H9 (cell line): ENCODE results near the gene LRP1B. TPM values are rescaled to one million over a fixed set of nuclear protein-coding genes. Genes with fewer than 3 reads are reported as not detected.

Experiments
- DNase-seq: peaks from one replicate; pipeline ENCODE4 v3.0.0-alpha.2; 2017
- H2AFZ ChIP-seq: one replicate; pipeline ENCODE4 v1.6.1; 2013; ENCODE audit warnings: mild to moderate bottlenecking, low read length, control low read depth, moderate library complexity
- H2AK5ac ChIP-seq: 2 replicates; pipeline ENCODE4 v1.6.1; 2013; ENCODE audit warnings: low read length, control low read depth, mixed read lengths; ENCODE audit not compliant: insufficient read length
- H2BK120ac ChIP-seq: one replicate; pipeline ENCODE4 v1.6.1; 2013; ENCODE audit warnings: low read depth, mild to moderate bottlenecking, low read length, control low read depth, inconsistent platforms; ENCODE audit not compliant: poor library complexity, severe bottlenecking
- H2BK12ac ChIP-seq: 2 replicates; pipeline ENCODE4 v1.6.1; 2013; ENCODE audit warnings: low read length, control low read depth, mixed read lengths, low read depth; ENCODE audit not compliant: insufficient read length
- H2BK15ac ChIP-seq: 2 replicates; pipeline ENCODE4 v1.6.1; 2013; ENCODE audit warnings: low read depth, low read length, control low read depth
- H2BK20ac ChIP-seq: one replicate; pipeline ENCODE4 v1.6.1; 2013; ENCODE audit warnings: low read depth, mild to moderate bottlenecking, low read length, control low read depth, inconsistent platforms; ENCODE audit not compliant: poor library complexity, severe bottlenecking
- H2BK5ac ChIP-seq: 2 replicates; pipeline ENCODE4 v1.6.1; 2013; ENCODE audit warnings: low read length, control low read depth, mixed read lengths; ENCODE audit not compliant: insufficient read length
- H3K14ac ChIP-seq: 2 replicates; pipeline ENCODE4 v1.6.1; 2013; ENCODE audit warnings: low read length, control low read depth; ENCODE audit not compliant: insufficient read depth
- H3K18ac ChIP-seq: 2 replicates; pipeline ENCODE4 v1.6.1; 2013; ENCODE audit warnings: low read depth, mild to moderate bottlenecking, mixed read lengths, low read length, control low read depth; ENCODE audit not compliant: insufficient read length
- H3K23ac ChIP-seq: 2 replicates; pipeline ENCODE4 v1.6.1; 2013; ENCODE audit warnings: low read length, control low read depth, mixed read lengths, low read depth; ENCODE audit not compliant: insufficient read length
- H3K23me2 ChIP-seq: 2 replicates; pipeline ENCODE4 v1.6.1; 2013; ENCODE audit warnings: low read depth, mild to moderate bottlenecking, mixed read lengths, low read length, control low read depth; ENCODE audit not compliant: insufficient read length, poor library complexity, severe bottlenecking
- H3K27ac ChIP-seq: 2 replicates; pipeline ENCODE4 v1.5.1; 2013; ENCODE audit warnings: low read length, control low read depth, mixed read lengths, low read depth; ENCODE audit not compliant: insufficient read length
- H3K27me3 ChIP-seq: 2 replicates; pipeline ENCODE4 v1.6.1; 2013; ENCODE audit warnings: low read length, control low read depth, inconsistent platforms; ENCODE audit not compliant: insufficient read depth
- H3K4ac ChIP-seq: 2 replicates; pipeline ENCODE4 v1.6.1; 2013; ENCODE audit warnings: low read depth, mild to moderate bottlenecking, control low read depth, inconsistent platforms, low read length, moderate library complexity
- H3K4me1 ChIP-seq: 2 replicates; pipeline ENCODE4 v1.6.1; 2013; ENCODE audit warnings: low read length, control low read depth, inconsistent platforms; ENCODE audit not compliant: insufficient read depth
- H3K4me2 ChIP-seq: 2 replicates; pipeline ENCODE4 v1.6.1; 2013; ENCODE audit warnings: low read length, control low read depth, mixed read lengths; ENCODE audit not compliant: insufficient read length, insufficient read depth
- H3K56ac ChIP-seq: 2 replicates; pipeline ENCODE4 v1.6.1; 2013; ENCODE audit warnings: low read depth, mild to moderate bottlenecking, mixed read lengths, low read length, control low read depth; ENCODE audit not compliant: insufficient read length
- H3K79me1 ChIP-seq: 2 replicates; pipeline ENCODE4 v1.6.1; 2013; ENCODE audit warnings: low read depth, mild to moderate bottlenecking, moderate library complexity, low read length, control low read depth, inconsistent platforms; ENCODE audit not compliant: insufficient read depth, poor library complexity, severe bottlenecking
- H3K79me2 ChIP-seq: 2 replicates; pipeline ENCODE4 v1.6.1; 2013; ENCODE audit warnings: low read length, control low read depth, inconsistent platforms; ENCODE audit not compliant: insufficient read depth
- H3K9ac ChIP-seq: 2 replicates; pipeline ENCODE4 v1.6.1; 2013; ENCODE audit warnings: low read length, control low read depth, mixed read lengths; ENCODE audit not compliant: insufficient read length; ENCODE audit errors: extremely low read depth
- H3K9me3 ChIP-seq: one replicate; pipeline ENCODE4 v1.6.1; 2013; ENCODE audit warnings: low read depth, low read length, inconsistent platforms; ENCODE audit not compliant: control insufficient read depth
- H3T11ph ChIP-seq: one replicate; pipeline ENCODE4 v1.6.1; 2013; ENCODE audit warnings: mild to moderate bottlenecking, low read length, control low read depth, inconsistent platforms
- H4K20me1 ChIP-seq: one replicate; pipeline ENCODE4 v1.6.1; 2013; ENCODE audit not compliant: control insufficient read depth, insufficient read length, insufficient read depth
- H4K5ac ChIP-seq: 2 replicates; pipeline ENCODE4 v1.6.1; 2013; ENCODE audit warnings: low read depth, mild to moderate bottlenecking, mixed read lengths, low read length, control low read depth; ENCODE audit not compliant: insufficient read length
- H4K8ac ChIP-seq: replicated peaks from 2 replicates; pipeline ENCODE4 v1.6.1; 2013; ENCODE audit warnings: low read length, control low read depth, mixed read lengths, low read depth; ENCODE audit not compliant: insufficient read length
- H4K91ac ChIP-seq: 2 replicates; pipeline ENCODE4 v1.6.1; 2013; ENCODE audit warnings: low read depth, mild to moderate bottlenecking, moderate library complexity, mixed read lengths, low read length, control low read depth; ENCODE audit not compliant: insufficient read length
- H3K27ac Mint-ChIP-seq, 3 experiments: 2 replicates in 2 of 3; 3 replicates in 1 of 3; pipeline ENCODE4 v1.8.0; 2020 to 2021; ENCODE audit warnings: mixed read lengths in 3 of 3, mild to moderate bottlenecking in 1 of 3, moderate library complexity in 1 of 3
- H3K27me3 Mint-ChIP-seq: 2 replicates; pipeline ENCODE4 v1.8.0; 2021; ENCODE audit warnings: low read depth, mild to moderate bottlenecking, moderate library complexity, mixed read lengths
- H3K36me3 Mint-ChIP-seq, 3 experiments: 2 replicates in 2 of 3; 3 replicates in 1 of 3; pipeline ENCODE4 v1.8.0; 2020 to 2021; ENCODE audit warnings: low read depth in 3 of 3, mixed read lengths in 3 of 3; ENCODE audit not compliant: insufficient read depth in 1 of 3
- H3K4me1 Mint-ChIP-seq, 2 experiments: 2 replicates each; pipeline ENCODE4 v1.8.0; 2020; ENCODE audit warnings: mixed read lengths in 2 of 2
- H3K4me3 Mint-ChIP-seq, 2 experiments: 2 replicates in 1 of 2; 3 replicates in 1 of 2; pipeline ENCODE4 v1.8.0; 2020 to 2021; ENCODE audit warnings: mild to moderate bottlenecking in 2 of 2, mixed read lengths in 2 of 2, moderate library complexity in 1 of 2
- H3K9me3 Mint-ChIP-seq, 2 experiments: 2 replicates in 1 of 2; 3 replicates in 1 of 2; pipeline ENCODE4 v1.8.0; 2020; ENCODE audit warnings: mild to moderate bottlenecking in 2 of 2, mixed read lengths in 2 of 2, moderate library complexity in 1 of 2
- total RNA-seq: library from RNA; stranded (reverse); gene quantifications from 2 replicates; pipeline ENCODE4 v1.2.1, GENCODE V29; 2021
- TF ChIP-seq, protein P1 (sequence below): fragments of 200-600 bp; sonication (generic); conservative IDR thresholded peaks from 3 replicates; pipeline ENCODE4 v1.8.0; 2021; ENCODE audit warnings: antibody characterized with exemption, mild to moderate bottlenecking

LRP1B gene
- total RNA-seq, 1 experiment from 2014 or later: not detected

- Mint-ChIP-seq H3K9me3 (no peaks in the 10 kb centered on the region; a peak in 1 of 5 replicates), H3K36me3 (no peaks in the 10 kb centered on the region), H3K4me3 (no peak overlapping the region), H3K4me1 (peaks cover 0 to 3% of the 10 kb centered on the region in 2 experiments; a peak in 1 of 4 replicates), H3K27me3 (no peaks in the 10 kb centered on the region), H3K27ac (no peak overlapping the region)
- no peak overlapping the region for H3K4ac ChIP-seq
- no peak overlapping the region for H2BK120ac ChIP-seq
- no peak overlapping the region for H3K14ac ChIP-seq
- no peaks in the 10 kb centered on the region for H4K20me1 ChIP-seq
- H3T11ph ChIP-seq: no peak overlapping the region
- H3K56ac ChIP-seq: no peak overlapping the region
- no peaks in the 10 kb centered on the region for H3K23me2 ChIP-seq
- no peak overlapping the region for H2BK5ac ChIP-seq
- H2AK5ac ChIP-seq: no peak overlapping the region
- no peak overlapping the region for H2BK20ac ChIP-seq
- no peak overlapping the region for H4K8ac ChIP-seq
- no peaks in the 10 kb centered on the region for H3K9me3 ChIP-seq
- TF ChIP-seq, protein P1, sequence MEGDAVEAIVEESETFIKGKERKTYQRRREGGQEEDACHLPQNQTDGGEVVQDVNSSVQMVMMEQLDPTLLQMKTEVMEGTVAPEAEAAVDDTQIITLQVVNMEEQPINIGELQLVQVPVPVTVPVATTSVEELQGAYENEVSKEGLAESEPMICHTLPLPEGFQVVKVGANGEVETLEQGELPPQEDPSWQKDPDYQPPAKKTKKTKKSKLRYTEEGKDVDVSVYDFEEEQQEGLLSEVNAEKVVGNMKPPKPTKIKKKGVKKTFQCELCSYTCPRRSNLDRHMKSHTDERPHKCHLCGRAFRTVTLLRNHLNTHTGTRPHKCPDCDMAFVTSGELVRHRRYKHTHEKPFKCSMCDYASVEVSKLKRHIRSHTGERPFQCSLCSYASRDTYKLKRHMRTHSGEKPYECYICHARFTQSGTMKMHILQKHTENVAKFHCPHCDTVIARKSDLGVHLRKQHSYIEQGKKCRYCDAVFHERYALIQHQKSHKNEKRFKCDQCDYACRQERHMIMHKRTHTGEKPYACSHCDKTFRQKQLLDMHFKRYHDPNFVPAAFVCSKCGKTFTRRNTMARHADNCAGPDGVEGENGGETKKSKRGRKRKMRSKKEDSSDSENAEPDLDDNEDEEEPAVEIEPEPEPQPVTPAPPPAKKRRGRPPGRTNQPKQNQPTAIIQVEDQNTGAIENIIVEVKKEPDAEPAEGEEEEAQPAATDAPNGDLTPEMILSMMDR: no peak
- H3K79me1 ChIP-seq: no peaks in the 10 kb centered on the region
- H4K91ac ChIP-seq: no peak overlapping the region
- no peak overlapping the region for H2AFZ ChIP-seq
- H3K27ac ChIP-seq: no peak overlapping the region
- no peak overlapping the region for H3K4me2 ChIP-seq
- DNase-seq: no peak
- no peak overlapping the region for H3K18ac ChIP-seq
- H3K27me3 ChIP-seq: no peaks in the 10 kb centered on the region
- H3K4me1 ChIP-seq: no peaks in the 10 kb centered on the region
- H3K23ac ChIP-seq: no peak overlapping the region
- no peaks in the 10 kb centered on the region for H3K79me2 ChIP-seq
- H4K5ac ChIP-seq: no peak overlapping the region
- H2BK15ac ChIP-seq: no peak overlapping the region
- H2BK12ac ChIP-seq: no peak overlapping the region
- no peak overlapping the region for H3K9ac ChIP-seq
Observed at GRCh38 chr2:141927536-141927935, 203.3 kb downstream of the LRP1B start.
